ENCODE results near the gene TBC1D10A. TPM values are rescaled to one million over a fixed set of nuclear protein-coding genes. Genes with fewer than 3 reads are reported as not detected.

The TBC1D10A gene
- total RNA-seq, 1 donor from 2014 or later: 5.8 TPM

DNA sequence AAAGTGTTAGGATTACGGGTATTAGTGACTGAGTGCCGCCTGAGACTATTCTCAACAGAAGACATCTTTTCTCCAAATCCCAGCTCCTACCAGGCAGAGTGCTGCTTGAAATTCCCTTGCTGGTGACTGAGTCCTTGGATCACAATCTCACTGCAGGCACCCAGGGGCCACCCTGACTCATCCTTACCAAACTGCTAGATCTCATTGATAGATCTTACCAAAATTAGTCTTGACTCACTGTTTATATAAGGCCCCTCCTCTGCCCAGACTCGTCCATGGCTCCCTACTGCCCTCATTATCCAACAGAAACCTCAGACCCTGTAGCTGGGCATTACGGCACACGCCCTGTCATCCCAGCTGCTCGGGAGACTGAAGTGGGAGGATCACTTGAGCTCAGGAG lies 14.7 kb downstream of the TBC1D10A start:
- intact Hi-C loops (cut with micrococcal nuclease): no loop called here
- Histone ChIP-seq H3K4me3 (no peak overlapping the region), H3K27ac (replicated peaks) (peak overlapping the region; percentile 87), H3K27me3 (ENCODE audit: low read depth) (no peaks in the 10 kb centered on the region), H3K9me3 (replicated peaks) (no peaks in the 10 kb centered on the region), H3K4me1 (peaks cover 98% of the 10 kb centered on the region), H3K36me3 (no peaks in the 10 kb centered on the region)
- TF ChIP-seq, protein P1, sequence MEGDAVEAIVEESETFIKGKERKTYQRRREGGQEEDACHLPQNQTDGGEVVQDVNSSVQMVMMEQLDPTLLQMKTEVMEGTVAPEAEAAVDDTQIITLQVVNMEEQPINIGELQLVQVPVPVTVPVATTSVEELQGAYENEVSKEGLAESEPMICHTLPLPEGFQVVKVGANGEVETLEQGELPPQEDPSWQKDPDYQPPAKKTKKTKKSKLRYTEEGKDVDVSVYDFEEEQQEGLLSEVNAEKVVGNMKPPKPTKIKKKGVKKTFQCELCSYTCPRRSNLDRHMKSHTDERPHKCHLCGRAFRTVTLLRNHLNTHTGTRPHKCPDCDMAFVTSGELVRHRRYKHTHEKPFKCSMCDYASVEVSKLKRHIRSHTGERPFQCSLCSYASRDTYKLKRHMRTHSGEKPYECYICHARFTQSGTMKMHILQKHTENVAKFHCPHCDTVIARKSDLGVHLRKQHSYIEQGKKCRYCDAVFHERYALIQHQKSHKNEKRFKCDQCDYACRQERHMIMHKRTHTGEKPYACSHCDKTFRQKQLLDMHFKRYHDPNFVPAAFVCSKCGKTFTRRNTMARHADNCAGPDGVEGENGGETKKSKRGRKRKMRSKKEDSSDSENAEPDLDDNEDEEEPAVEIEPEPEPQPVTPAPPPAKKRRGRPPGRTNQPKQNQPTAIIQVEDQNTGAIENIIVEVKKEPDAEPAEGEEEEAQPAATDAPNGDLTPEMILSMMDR (IDR thresholded peaks at IDR 0.05; ENCODE audit: borderline replicate concordance): no peak
- DNase-seq: no peak

DNA sequence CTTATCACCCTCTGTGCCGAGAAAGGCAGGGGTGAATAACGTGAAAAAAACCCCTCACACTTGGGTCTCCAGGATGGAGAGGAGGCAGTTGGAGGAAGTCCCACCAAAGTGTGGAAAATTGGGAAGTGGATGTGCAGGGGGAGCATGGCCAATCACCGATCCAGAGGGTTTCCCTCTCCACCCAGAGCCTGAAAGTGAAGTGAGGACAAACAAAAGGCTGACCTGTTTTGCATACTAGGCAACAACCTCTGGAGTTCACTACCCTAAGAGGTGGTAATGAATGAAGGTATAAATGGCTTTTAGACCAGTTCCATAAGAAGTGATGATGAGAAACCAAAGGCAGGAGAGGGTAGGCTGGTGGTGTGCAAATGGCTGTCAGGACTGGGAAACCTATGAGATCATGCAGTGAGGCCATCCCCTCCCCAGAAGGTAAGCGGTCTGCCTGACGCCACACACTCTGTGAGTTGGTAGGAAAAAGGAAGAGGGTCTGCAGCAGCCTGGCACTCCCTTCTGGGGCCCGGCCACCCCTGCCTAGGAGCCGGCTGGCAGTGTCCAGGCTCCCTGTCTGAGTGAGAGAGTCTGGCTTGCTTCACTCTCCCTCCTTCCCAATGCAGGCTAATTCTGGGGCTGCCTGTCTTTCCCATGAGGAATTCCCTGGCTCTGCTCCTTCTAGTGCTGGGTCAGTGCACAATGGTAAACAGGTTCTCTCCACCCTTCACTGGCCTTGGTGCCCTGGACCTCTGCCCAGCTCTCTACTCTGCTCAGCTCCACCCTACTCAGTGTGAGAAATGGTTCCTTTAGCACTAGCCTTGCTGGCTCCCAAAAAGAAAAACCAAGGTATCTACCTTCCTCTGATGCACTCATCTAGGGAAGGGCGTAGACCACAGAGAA lies 15.6 kb downstream of the TBC1D10A start:
- Histone ChIP-seq H3K4me3 (peak overlapping the region; percentile 43), H3K9me3 (replicated peaks) (no peaks in the 10 kb centered on the region), H3K36me3 (no peaks in the 10 kb centered on the region), H3K27me3 (ENCODE audit: low read depth) (no peaks in the 10 kb centered on the region), H3K27ac (replicated peaks) (peak overlapping the region; percentile 87), H3K4me1 (peaks cover 98% of the 10 kb centered on the region)
- intact Hi-C loops (cut with micrococcal nuclease): no loop called here
- DNase-seq: peak; percentile 80
- TF ChIP-seq, protein P1 (IDR thresholded peaks at IDR 0.05; ENCODE audit: borderline replicate concordance): no peak

DNA sequence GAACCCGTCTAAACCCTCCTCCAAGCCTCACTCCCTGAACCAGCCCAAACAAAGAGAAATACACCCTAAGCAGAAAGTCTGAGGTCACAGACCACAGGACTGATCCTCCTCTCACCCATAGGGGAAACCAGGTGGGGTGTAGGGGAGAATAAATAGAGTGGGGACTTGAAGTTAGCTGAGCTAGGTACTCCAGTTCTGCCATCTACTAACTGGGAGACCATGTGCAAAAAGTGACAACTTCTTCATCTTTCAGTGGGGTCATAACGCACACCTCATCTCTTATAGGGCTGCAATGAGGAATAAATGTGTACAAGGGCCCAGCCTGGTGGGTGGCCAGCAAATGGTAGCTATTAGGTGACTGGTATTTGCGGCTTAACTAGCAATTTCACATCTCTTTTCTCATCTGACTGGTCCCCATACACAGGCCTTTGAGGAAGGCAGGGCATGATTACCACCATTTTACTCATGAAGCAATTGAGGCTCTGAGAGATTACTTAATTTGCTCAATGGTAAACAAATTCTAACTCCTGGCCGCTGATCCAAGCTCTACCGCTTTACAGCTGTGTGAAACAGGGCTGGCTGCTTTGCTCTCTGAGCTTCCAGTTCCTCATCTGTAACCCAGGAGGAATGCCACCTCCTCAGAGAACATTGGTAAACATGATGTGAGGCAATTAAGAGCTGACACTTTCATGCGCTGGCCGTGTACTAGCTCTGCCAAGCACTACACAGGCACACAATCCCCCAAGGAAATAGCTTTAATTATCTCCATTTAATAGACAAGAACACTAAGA lies 16.6 kb downstream of the TBC1D10A start:
- Histone ChIP-seq H3K36me3 (no peaks in the 10 kb centered on the region), H3K9me3 (replicated peaks) (no peaks in the 10 kb centered on the region), H3K4me1 (peaks cover 98% of the 10 kb centered on the region), H3K27ac (replicated peaks) (peak overlapping the region; percentile 87), H3K4me3 (peak overlapping the region; percentile 43), H3K27me3 (ENCODE audit: low read depth) (no peaks in the 10 kb centered on the region)
- no peak for DNase-seq
- TF ChIP-seq, protein P1 (IDR thresholded peaks at IDR 0.05; ENCODE audit: borderline replicate concordance): no peak
- intact Hi-C loops (cut with micrococcal nuclease): no loop called here

DNA sequence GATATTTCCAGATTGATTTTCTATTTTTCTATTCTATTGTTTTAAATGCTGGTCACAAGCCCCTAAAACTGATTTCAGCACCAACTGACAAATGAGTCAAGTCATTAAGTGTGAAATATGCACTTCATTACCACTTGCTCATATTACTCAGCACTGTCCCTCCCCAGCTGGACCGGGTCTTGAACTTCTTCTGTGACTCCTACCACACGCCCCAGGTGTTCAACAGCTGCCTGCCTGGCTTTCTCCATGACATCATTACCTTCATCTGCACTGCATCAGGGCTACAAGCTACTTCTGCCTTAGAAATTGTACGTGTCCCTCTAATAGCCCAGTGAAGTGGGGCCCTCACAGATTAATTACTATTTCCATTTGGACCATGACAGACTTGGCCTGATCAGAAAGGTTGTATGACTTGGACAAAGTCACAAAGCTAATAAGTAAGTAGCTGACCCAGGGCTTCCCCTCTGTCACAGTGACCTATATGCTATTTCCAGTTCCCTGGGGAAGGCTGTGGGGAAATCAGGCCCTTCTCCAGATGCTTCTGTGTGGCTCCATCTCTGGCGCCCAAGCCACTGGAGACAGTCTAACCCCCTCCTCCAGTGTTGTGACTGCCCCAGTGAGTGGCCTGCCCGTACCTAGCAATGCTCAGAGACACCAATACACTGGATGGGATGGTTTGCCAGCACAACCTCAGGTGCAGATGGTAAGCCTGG lies 18.1 kb downstream of the TBC1D10A start:
- peak overlapping the region; percentile 87 for H3K27ac ChIP-seq (replicated peaks)
- no peaks in the 10 kb centered on the region for H3K27me3 ChIP-seq (ENCODE audit: low read depth)
- DNase-seq: no peak
- TF ChIP-seq, protein P1 (IDR thresholded peaks at IDR 0.05; ENCODE audit: borderline replicate concordance): no peak
- intact Hi-C loops (cut with micrococcal nuclease): no loop called here
- peaks cover 98% of the 10 kb centered on the region for H3K4me1 ChIP-seq
- no peaks in the 10 kb centered on the region for H3K9me3 ChIP-seq (replicated peaks)
- H3K4me3 ChIP-seq: no peak overlapping the region
- peaks cover 4% of the 10 kb centered on the region for H3K36me3 ChIP-seq

DNA sequence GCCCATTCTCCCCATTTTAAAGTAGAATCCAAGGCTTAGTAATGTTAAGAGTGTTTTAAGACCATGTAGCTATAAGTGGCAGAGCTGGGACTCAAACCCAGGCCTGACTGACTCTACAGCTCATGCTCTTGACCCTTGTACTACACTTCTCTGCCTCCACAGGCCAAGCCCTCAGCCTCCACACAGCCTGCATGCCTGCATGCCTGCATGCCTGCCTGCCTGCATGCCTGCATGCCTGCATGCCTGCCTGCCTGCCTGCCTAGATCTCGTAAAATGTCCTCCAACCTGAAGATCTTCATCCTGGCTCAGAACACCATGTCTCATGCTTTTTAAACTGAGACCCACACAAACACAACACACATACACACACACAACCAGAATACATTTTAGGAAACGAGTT lies 18.6 kb downstream of the TBC1D10A start:
- Histone ChIP-seq H3K9me3 (replicated peaks) (no peaks in the 10 kb centered on the region), H3K36me3 (peaks cover 10% of the 10 kb centered on the region), H3K27ac (replicated peaks) (peak overlapping the region; percentile 87), H3K4me3 (no peak overlapping the region), H3K4me1 (peaks cover 100% of the 10 kb centered on the region), H3K27me3 (ENCODE audit: low read depth) (no peaks in the 10 kb centered on the region)
- intact Hi-C loops (cut with micrococcal nuclease): no loop called here
- TF ChIP-seq, protein P1 (IDR thresholded peaks at IDR 0.05; ENCODE audit: borderline replicate concordance): no peak
- DNase-seq: no peak
